Trophoblast cell (in vitro differentiated cells and primary cell): ENCODE results near the gene SYT1.

Experiments
- DNase-seq, 2 donors: peaks; one replicate each; pipeline ENCODE4 v3.0.0-alpha.2; 2016
- H2AFZ ChIP-seq: 2 replicates; pipeline ENCODE4 v1.6.1; 2013; ENCODE audit warnings: low read length, moderate library complexity, mild to moderate bottlenecking; ENCODE audit not compliant: insufficient read depth, poor library complexity
- H2AK5ac ChIP-seq: 2 replicates; pipeline ENCODE4 v1.6.1; 2013; ENCODE audit warnings: mild to moderate bottlenecking, low read length
- H2BK120ac ChIP-seq: 2 replicates; pipeline ENCODE4 v1.6.1; 2013; ENCODE audit warnings: low read length, mild to moderate bottlenecking, moderate library complexity; ENCODE audit not compliant: insufficient read depth, poor library complexity
- H2BK12ac ChIP-seq: 2 replicates; pipeline ENCODE4 v1.6.1; 2013; ENCODE audit warnings: mild to moderate bottlenecking, low read length, moderate library complexity
- H2BK5ac ChIP-seq: 2 replicates; pipeline ENCODE4 v1.6.1; 2013; ENCODE audit warnings: low read length, low read depth, moderate library complexity, mild to moderate bottlenecking; ENCODE audit not compliant: poor library complexity
- H3K14ac ChIP-seq: 2 replicates; pipeline ENCODE4 v1.6.1; 2013; ENCODE audit warnings: mild to moderate bottlenecking, low read length
- H3K18ac ChIP-seq: 2 replicates; pipeline ENCODE4 v1.6.1; 2013; ENCODE audit warnings: mild to moderate bottlenecking, low read length
- H3K23ac ChIP-seq: 2 replicates; pipeline ENCODE4 v1.6.1; 2013; ENCODE audit warnings: low read length
- H3K27ac ChIP-seq: 2 replicates; pipeline ENCODE4 v1.5.1; 2013; ENCODE audit warnings: low read depth, mild to moderate bottlenecking, inconsistent platforms, low read length, moderate library complexity
- H3K27me3 ChIP-seq: 2 replicates; pipeline ENCODE4 v1.6.1; 2013; ENCODE audit warnings: inconsistent platforms, mild to moderate bottlenecking, low read length, moderate library complexity; ENCODE audit not compliant: insufficient read depth
- H3K36me3 ChIP-seq, 2 experiments: 1 replicate in 1 of 2; 2 replicates in 1 of 2; pipeline ENCODE4 v1.6.1; 2013; ENCODE audit warnings: low read length in 2 of 2, mild to moderate bottlenecking in 2 of 2, moderate library complexity in 1 of 2; ENCODE audit not compliant: insufficient read depth in 2 of 2, control insufficient read depth in 1 of 2
- H3K4ac ChIP-seq: 2 replicates; pipeline ENCODE4 v1.6.1; 2013; ENCODE audit warnings: low read depth, mild to moderate bottlenecking, low read length, moderate library complexity
- H3K4me1 ChIP-seq, 2 experiments: 1 replicate in 1 of 2; 2 replicates in 1 of 2; pipeline ENCODE4 v1.6.1; 2013; ENCODE audit warnings: low read length in 2 of 2, mild to moderate bottlenecking in 2 of 2, moderate library complexity in 1 of 2; ENCODE audit not compliant: insufficient read depth in 2 of 2, control insufficient read depth in 1 of 2
- H3K4me2 ChIP-seq: 2 replicates; pipeline ENCODE4 v1.6.1; 2013; ENCODE audit warnings: inconsistent platforms, mild to moderate bottlenecking, low read length, moderate library complexity
- H3K4me3 ChIP-seq: 2 replicates; pipeline ENCODE4 v1.5.1; 2013; ENCODE audit warnings: mild to moderate bottlenecking, low read depth, low read length, inconsistent platforms
- H3K79me1 ChIP-seq: one replicate; pipeline ENCODE4 v1.6.1; 2013; ENCODE audit warnings: low read length
- H3K79me2 ChIP-seq: 2 replicates; pipeline ENCODE4 v1.6.1; 2013; ENCODE audit warnings: low read length, mild to moderate bottlenecking; ENCODE audit not compliant: control insufficient read depth, insufficient read depth, poor library complexity
- H3K9ac ChIP-seq: 2 replicates; pipeline ENCODE4 v1.6.1; 2013; ENCODE audit warnings: mild to moderate bottlenecking, low read length
- H3K9me3 ChIP-seq: 2 replicates; pipeline ENCODE4 v1.6.1; 2013; ENCODE audit warnings: low read depth, mild to moderate bottlenecking, control low read depth, inconsistent platforms, low read length; ENCODE audit not compliant: insufficient read depth
- H4K12ac ChIP-seq: 2 replicates; pipeline ENCODE4 v1.6.1; 2013; ENCODE audit warnings: low read depth, mild to moderate bottlenecking, low read length, moderate library complexity
- H4K8ac ChIP-seq: 2 replicates; pipeline ENCODE4 v1.6.1; 2013; ENCODE audit warnings: low read depth, mild to moderate bottlenecking, low read length, moderate library complexity
- H4K91ac ChIP-seq: one replicate; pipeline ENCODE4 v1.6.1; 2013; ENCODE audit warnings: low read depth, mild to moderate bottlenecking, low read length, moderate library complexity
- WGBS: extraction: QIAGEN DNeasy Blood & Tissue Kit; methylation state at CpG from one replicate; pipeline ENCODE4 v1.1.7; 2013; ENCODE audit warnings: missing lambda C conversion rate; ENCODE audit not compliant: insufficient read length, insufficient coverage; ENCODE audit errors: extremely low coverage; 5-methylcytosine and 5-hydroxymethylcytosine counted together

The SYT1 gene

DNA sequence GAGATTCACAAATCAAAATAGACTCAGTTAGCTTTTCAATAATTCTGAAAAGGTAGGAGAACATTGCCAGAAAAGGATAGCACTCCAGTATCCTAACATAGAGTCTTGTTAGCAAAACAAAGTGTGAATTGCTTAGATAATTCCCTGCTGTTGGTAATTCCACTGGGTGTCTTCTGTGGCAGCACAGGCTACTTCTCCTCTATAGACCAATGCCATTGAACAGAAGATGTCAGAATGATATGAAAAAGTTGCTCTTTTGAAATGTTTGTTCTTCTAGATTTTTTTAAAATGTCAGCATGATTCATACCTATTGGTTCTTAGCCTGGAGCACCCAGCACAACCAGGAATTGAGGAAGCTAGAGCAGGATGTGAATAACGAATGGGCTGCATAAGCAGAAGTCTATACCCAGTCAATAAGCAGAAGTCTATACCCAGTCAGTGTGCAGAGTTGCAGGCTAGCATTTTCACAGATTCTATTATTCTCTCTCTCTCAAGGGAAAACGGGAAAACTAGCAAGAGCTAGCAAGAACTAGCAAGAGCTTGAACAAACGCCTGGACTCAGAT lies 112.8 kb downstream of the SYT1 start:
- no CpG with 5 or more reads among the region's 3 CpGs for WGBS
- no peak overlapping the region for H3K9ac ChIP-seq
- H3K79me2 ChIP-seq, result no peaks in the 10 kb centered on the region
- H3K18ac ChIP-seq, result no peak overlapping the region
- H3K79me1 ChIP-seq, result no peaks in the 10 kb centered on the region
- H4K91ac ChIP-seq, result no peak overlapping the region
- no peak overlapping the region for H3K14ac ChIP-seq
- no peak overlapping the region for H3K4me2 ChIP-seq
- no peak overlapping the region for H2BK12ac ChIP-seq
- DNase-seq, result peak in 1 of 2 donors; percentile 29
- no peak overlapping the region for H2AK5ac ChIP-seq
- H4K12ac ChIP-seq, result no peak overlapping the region
- no peaks in the 10 kb centered on the region for H3K36me3 ChIP-seq
- no peak overlapping the region for H2BK120ac ChIP-seq
- no peak overlapping the region for H3K4ac ChIP-seq
- H3K9me3 ChIP-seq, result no peaks in the 10 kb centered on the region
- H3K27ac ChIP-seq, result no peak overlapping the region
- no peaks in the 10 kb centered on the region for H3K4me1 ChIP-seq
- H3K27me3 ChIP-seq, result no peaks in the 10 kb centered on the region
- H2BK5ac ChIP-seq, result no peak overlapping the region
- H2AFZ ChIP-seq, result no peak overlapping the region
- no peak overlapping the region for H3K4me3 ChIP-seq
- no peak overlapping the region for H4K8ac ChIP-seq
- no peak overlapping the region for H3K23ac ChIP-seq

DNA sequence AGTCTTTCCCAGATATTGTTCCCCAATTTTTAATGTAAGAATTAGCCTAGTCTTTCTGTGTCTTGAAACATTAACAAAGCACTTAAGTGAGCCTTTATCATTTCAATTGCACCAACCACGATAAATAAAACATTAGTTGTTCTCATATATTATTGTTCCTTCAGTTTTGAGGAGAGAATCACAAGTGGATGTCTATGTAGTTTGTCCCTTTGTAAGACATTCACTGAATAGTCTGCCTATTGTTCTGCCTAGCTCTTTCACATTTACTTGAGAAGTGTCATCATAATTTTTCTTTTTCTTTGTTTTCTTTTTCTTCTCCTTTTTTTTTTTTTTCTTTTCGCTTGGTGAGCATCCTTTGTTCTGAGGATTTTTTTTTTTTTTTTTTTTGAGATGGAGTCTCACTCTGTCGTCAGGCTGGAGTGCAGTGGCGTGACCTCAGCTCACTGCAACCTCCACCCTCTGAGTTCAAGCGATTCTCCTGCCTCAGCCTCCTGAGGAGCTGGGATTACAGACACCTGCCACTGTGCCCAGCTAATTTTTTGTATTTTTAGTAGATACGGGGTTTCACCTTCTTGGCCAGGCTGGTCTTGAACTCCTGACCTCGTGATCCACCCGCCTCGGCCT lies 129.7 kb downstream of the SYT1 start:
- Histone ChIP-seq H4K8ac (no peak overlapping the region), H2BK12ac (no peak overlapping the region), H2BK120ac (no peak overlapping the region), H3K79me2 (no peaks in the 10 kb centered on the region), H3K4ac (no peak overlapping the region), H4K91ac (no peak overlapping the region), H2AK5ac (no peak overlapping the region), H3K9ac (no peak overlapping the region), H3K4me2 (no peak overlapping the region), H3K14ac (no peak overlapping the region), H3K9me3 (no peaks in the 10 kb centered on the region), H3K4me3 (no peak overlapping the region), H3K23ac (no peak overlapping the region), H3K27ac (no peak overlapping the region), H3K27me3 (no peaks in the 10 kb centered on the region), H3K36me3 (no peaks in the 10 kb centered on the region), H3K4me1 (no peaks in the 10 kb centered on the region), H3K18ac (no peak overlapping the region), H3K79me1 (no peaks in the 10 kb centered on the region), H2AFZ (no peak overlapping the region), H2BK5ac (no peak overlapping the region), H4K12ac (no peak overlapping the region)
- DNase-seq, result no peak
- WGBS, result no CpG with 5 or more reads among the region's 9 CpGs

DNA sequence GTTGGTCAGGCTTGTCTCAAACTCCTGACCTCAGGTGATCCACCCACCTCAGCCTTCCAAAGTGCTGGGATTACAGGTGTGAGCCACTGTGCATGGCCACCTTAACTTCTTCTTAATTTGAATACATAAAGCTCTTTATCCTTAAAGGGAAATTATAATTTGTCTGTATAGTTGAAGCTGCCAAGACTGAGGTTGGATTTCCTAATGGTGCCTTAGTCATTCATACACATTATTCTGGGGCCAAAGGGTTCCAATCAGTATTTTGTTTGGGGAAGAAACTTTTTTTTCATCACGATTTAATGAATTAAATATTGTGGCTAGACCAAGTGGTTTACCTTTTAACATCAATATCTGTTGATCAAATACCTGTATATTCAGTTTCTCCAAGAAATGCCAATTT lies 135.9 kb downstream of the SYT1 start:
- Histone ChIP-seq H3K14ac (no peak overlapping the region), H3K79me1 (no peaks in the 10 kb centered on the region), H3K4me3 (no peak overlapping the region), H3K27me3 (no peaks in the 10 kb centered on the region), H3K23ac (no peak overlapping the region), H2BK120ac (no peak overlapping the region), H3K27ac (no peak overlapping the region), H4K91ac (no peak overlapping the region), H3K79me2 (no peaks in the 10 kb centered on the region), H3K9ac (no peak overlapping the region), H2AFZ (no peak overlapping the region), H2AK5ac (no peak overlapping the region), H3K4me2 (no peak overlapping the region), H2BK5ac (no peak overlapping the region), H3K18ac (no peak overlapping the region), H3K9me3 (no peaks in the 10 kb centered on the region), H3K4me1 (no peaks in the 10 kb centered on the region), H3K4ac (no peak overlapping the region), H4K12ac (no peak overlapping the region), H3K36me3 (no peaks in the 10 kb centered on the region), H4K8ac (no peak overlapping the region), H2BK12ac (no peak overlapping the region)
- no peak for DNase-seq
- WGBS, result no CpG with 5 or more reads among the region's 1 CpG

DNA sequence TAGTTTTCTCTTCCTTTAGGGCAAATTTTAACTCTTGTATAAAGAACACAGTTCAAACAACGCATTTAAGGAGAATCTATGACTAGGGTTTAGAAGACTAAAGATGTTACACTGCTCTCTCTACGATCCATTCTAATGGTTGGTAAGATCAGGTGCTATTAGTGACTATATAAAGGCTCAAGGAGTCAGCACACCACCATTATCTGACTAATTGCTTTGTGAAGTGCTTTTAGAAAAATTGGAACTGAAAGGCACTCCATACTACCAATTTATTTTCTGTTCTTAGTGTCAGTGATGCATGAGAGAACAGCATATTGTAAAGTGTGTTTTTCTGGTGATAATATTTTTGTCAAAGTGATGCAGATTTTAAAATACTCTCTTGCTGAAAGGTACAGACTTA lies 136.8 kb downstream of the SYT1 start:
- Histone ChIP-seq H2BK5ac (no peak overlapping the region), H2AK5ac (no peak overlapping the region), H3K4me1 (no peaks in the 10 kb centered on the region), H3K27ac (no peak overlapping the region), H3K4me3 (no peak overlapping the region), H3K4me2 (no peak overlapping the region), H3K9me3 (no peaks in the 10 kb centered on the region), H4K8ac (no peak overlapping the region), H2BK12ac (no peak overlapping the region), H3K23ac (no peak overlapping the region), H3K18ac (no peak overlapping the region), H2AFZ (no peak overlapping the region), H3K27me3 (no peaks in the 10 kb centered on the region), H3K4ac (no peak overlapping the region), H3K79me1 (no peaks in the 10 kb centered on the region), H4K12ac (no peak overlapping the region), H3K14ac (no peak overlapping the region), H3K36me3 (no peaks in the 10 kb centered on the region), H3K79me2 (no peaks in the 10 kb centered on the region), H3K9ac (no peak overlapping the region), H4K91ac (no peak overlapping the region), H2BK120ac (no peak overlapping the region)
- DNase-seq, result no peak
- WGBS, result no CpG with 5 or more reads among the region's 2 CpGs
